GM12878 (cell line): ENCODE data around the gene ABHD8. TPM values are rescaled to one million over a fixed set of nuclear protein-coding genes. Genes with fewer than 3 reads are reported as not detected.

ENCODE experiments used
- CBFB ChIP-seq: IDR thresholded peaks from 2 replicates; pipeline ENCODE4 v1.6.1; 2016; ENCODE audit warnings: antibody characterized with exemption, low read depth
- GATAD2B ChIP-seq: fragments of 450-650 bp; conservative IDR thresholded peaks from 2 replicates; pipeline ENCODE4 v1.6.1; 2017; ENCODE audit warnings: low read depth, mild to moderate bottlenecking, moderate library complexity
- LARP7 ChIP-seq: fragments of 450-650 bp; IDR thresholded peaks from 2 replicates; pipeline ENCODE4 v1.6.1; 2017; ENCODE audit warnings: mild to moderate bottlenecking
- NFXL1 ChIP-seq: fragments of 450-650 bp; IDR thresholded peaks from 2 replicates; pipeline ENCODE4 v1.6.1; 2017; ENCODE audit warnings: antibody characterized with exemption, mild to moderate bottlenecking, borderline replicate concordance
- NR2F1 ChIP-seq: fragments of 450-650 bp; conservative IDR thresholded peaks from 2 replicates; pipeline ENCODE4 v1.6.1; 2017; ENCODE audit warnings: mild to moderate bottlenecking
- RAD21 ChIP-seq: IDR thresholded peaks from 2 replicates; pipeline ENCODE4 v1.6.1; 2011; ENCODE audit warnings: mild to moderate bottlenecking, low read depth, low read length, moderate library complexity; ENCODE audit not compliant: insufficient read depth
- RB1 ChIP-seq: fragments of 450-650 bp; formaldehyde crosslinking; IDR thresholded peaks from 2 replicates; pipeline ENCODE4 v1.6.1; 2017; ENCODE audit warnings: mild to moderate bottlenecking, borderline replicate concordance
- SMARCA5 ChIP-seq: fragments of 450-650 bp; IDR thresholded peaks from 2 replicates; pipeline ENCODE4 v1.6.1; 2017; ENCODE audit warnings: mild to moderate bottlenecking
- TCF12 ChIP-seq: IDR thresholded peaks from 2 replicates; pipeline ENCODE4 v1.6.1; 2011; ENCODE audit warnings: low read depth, mild to moderate bottlenecking, low read length
- TCF3 ChIP-seq: IDR thresholded peaks from 2 replicates; pipeline ENCODE4 v1.6.1; 2012; ENCODE audit warnings: low read depth, mild to moderate bottlenecking, low read length, borderline replicate concordance; ENCODE audit not compliant: insufficient read depth
- WRNIP1 ChIP-seq: IDR thresholded peaks from 2 replicates; pipeline ENCODE4 v1.6.1; 2011; ENCODE audit warnings: low read depth, low read length, improper control_type of control experiment, borderline replicate concordance
- ZBED1 ChIP-seq: IDR thresholded peaks from 2 replicates; pipeline ENCODE4 v1.6.1; 2016; ENCODE audit warnings: borderline replicate concordance
- ZBTB33 ChIP-seq: fragments of 450-650 bp; IDR thresholded peaks from 2 replicates; pipeline ENCODE4 v1.6.1; 2017; ENCODE audit warnings: mild to moderate bottlenecking
- polyA plus RNA-seq, 11 experiments: library from polyadenylated mRNA; depleted of rRNA in 4 of 11; unstranded in 6 of 11; stranded (reverse) in 5 of 11; fragments of >200 nt; fragmentation: Nextera tagmentation in 4 of 11; fragmentation: Illumina TruSeq in 1 of 11; extraction: Ambion mirVana in 4 of 11; extraction: Trizol in 1 of 11; gene quantifications; 1 replicate in 1 of 11; 2 replicates in 10 of 11; pipeline versions ENCODE4 v1.2.1 to v1.2.3, GENCODE V29; 2011 to 2016; ENCODE audit warnings: inconsistent platforms in 2 of 11, missing spikeins in 2 of 11, low read depth in 1 of 11
- total RNA-seq, 4 experiments: library from RNA; depleted of rRNA in 3 of 4; stranded (reverse); fragments of >200 nt in 3 of 4; fragmentation: Illumina TruSeq in 1 of 4; extraction: Trizol in 1 of 4; gene quantifications; 2 replicates each; pipeline versions ENCODE4 v1.2.1 to v1.2.3, GENCODE V29; 2013 to 2021

The ABHD8 gene
- total and polyA plus RNA-seq, 10 of the 15 experiments (the other 5 are each of a cell fraction or from before 2014, with no cell fraction given), result 0.03 to 12.5 (median 6.0) TPM

GRCh38 chr19:17244618-17245534, 58.3 kb downstream of the ABHD8 start (continued):
- TF ChIP-seq ZBTB33, result no peak
- TF ChIP-seq GATAD2B, result peak; percentile 63; the same call in 1 of the 2 replicates
- no peak for TF ChIP-seq ZBED1
- no peak for TF ChIP-seq TCF12
- TF ChIP-seq TCF3, result no peak
- no peak for TF ChIP-seq NFXL1
- TF ChIP-seq WRNIP1, result no peak
- TF ChIP-seq NR2F1, result peak; percentile 44
- TF ChIP-seq RB1, result no peak
- TF ChIP-seq CBFB, result no peak
- no peak for TF ChIP-seq RAD21
- 0 out of 2 replicates have a peak, but pooled peaks have one; percentile 39 for TF ChIP-seq SMARCA5
- TF ChIP-seq LARP7, result peak; percentile 53; the same call in 1 of the 2 replicates
